Measurements from ENCODE around the gene DHRS7.
"Not testable (repeated sequence)": the region's sequence is repeated elsewhere in the genome, so short reads cannot be mapped to it uniquely, and the experiment has no call there.

The DHRS7 gene

DNA sequence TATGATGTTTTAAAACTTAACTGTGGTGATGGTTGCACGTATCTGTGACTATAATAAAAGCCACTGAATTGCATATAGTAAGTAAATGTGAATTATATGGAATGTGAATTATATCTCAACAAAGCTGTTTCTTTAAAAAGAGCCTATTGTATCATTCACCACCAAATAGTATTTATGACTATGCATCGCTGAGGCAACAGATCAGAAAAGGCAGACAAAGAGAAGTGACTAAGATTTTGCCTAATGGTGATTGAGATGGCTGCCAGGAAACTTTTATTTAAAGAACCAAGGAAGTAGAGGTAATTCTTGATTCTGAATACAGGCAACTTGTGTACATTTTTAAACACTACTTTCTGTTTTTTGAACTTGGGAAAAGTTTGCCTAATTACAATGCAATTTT is 31.7 kb downstream of the DHRS7 start:
- DNase-seq (ENCODE audit: low read depth): no peak

DNA sequence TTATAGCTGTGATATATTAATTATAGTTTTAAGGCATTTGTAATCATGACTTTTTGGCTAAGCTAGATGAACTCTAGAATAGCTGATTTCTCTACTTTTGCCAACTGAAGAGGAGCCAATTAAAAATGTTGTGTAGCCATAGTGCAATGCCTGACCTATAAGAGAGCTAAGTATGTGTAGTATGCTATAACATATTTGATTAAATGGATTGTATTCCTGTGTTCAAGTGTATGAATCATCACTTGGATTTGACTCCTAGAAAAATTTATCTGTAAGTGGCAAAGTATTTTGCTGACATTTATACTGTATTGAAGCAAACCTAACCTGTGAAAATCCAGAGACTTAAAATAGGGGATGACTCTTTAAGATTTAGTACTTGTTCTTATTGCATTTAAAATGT is 39.3 kb downstream of the DHRS7 start:
- DNase-seq (ENCODE audit: low read depth): no peak

GRCh38 chr14:60116181-60116580 is 49.0 kb downstream of the DHRS7 start:
- DNase-seq (ENCODE audit: low read depth): no peak

GRCh38 chr14:60114881-60115280 is 50.3 kb downstream of the DHRS7 start:
- no peak for DNase-seq (ENCODE audit: low read depth)

- DNase-seq (ENCODE audit: low read depth): no peak
Observed at GRCh38 chr14:60111732-60112131, 53.5 kb downstream of the DHRS7 start.

DNA sequence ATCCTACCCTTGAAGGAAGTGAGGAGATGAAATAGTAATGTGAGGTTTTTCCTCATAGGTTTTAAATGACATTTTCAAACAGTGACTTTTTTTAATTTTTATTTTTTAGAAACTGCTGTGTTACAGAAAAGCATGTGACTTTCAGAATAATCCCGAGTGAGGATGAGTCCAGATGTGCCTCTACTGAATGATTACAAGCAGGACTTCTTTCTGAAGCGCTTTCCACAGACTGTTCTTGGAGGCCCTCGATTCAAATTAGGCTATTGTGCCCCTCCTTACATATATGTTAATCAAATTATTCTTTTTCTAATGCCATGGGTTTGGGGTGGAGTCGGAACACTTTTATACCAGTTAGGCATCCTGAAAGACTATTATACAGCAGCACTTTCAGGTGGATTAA is 57.7 kb downstream of the DHRS7 start:
- no peak for DNase-seq (ENCODE audit: low read depth)

DNA sequence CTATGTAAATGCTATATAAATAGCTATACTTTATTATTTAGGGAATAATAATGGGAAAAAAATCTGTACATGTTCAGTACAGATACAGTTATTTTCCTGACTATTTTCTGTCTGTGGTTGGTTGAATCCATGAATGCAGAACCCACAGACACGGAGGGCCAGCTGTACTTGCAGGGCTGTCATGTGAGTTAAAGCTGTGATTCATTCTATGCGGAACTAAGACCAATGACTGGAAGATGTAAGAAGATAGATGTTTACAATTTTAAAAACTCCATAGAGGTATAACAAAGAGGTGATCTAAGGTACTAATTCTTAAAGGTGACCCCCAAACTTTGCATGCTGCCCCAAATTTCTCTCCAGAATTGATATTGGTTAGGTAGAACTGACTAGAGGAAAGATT is 58.9 kb downstream of the DHRS7 start:
- no peak for DNase-seq (ENCODE audit: low read depth)

DNA sequence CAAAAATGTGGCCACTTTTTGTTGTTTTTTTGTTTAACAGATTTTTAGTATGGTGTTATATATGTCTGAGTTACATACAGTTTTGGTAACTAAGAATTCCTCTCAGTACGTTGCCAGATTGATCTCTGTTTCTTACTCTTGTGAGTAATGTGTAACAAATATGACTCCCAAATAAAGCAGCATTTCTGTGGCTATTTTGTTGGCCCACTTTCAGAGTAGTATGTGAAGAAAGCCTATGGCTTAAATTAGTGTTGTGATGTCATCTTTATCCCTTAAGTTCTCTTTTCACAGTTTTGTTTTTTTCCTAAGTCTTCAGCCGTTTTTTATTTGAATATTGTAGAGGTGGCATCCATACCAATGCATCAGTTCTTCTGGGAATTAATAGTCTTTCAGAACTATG is 62.8 kb downstream of the DHRS7 start:
- peak; percentile 27 for DNase-seq (ENCODE audit: low read depth)

DNA sequence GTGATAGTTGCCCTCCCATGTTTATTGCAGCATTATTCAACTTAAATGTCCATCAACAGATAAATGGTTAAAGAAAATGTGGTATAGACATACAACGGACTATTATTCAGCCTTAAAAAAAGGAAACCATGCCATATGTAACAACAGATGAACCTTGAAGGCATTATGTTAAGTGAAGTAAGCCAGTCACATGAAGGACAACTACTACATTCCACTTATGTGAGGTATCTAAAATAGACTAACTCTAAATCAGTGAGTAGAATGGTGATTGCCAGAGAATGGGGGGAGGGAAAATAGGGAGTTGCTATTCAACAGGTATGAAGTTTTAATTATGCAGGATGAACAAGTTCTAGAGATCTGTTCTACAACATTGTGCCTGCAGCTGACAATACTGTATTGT is 63.4 kb downstream of the DHRS7 start:
- no peak for DNase-seq (ENCODE audit: low read depth)

DNA sequence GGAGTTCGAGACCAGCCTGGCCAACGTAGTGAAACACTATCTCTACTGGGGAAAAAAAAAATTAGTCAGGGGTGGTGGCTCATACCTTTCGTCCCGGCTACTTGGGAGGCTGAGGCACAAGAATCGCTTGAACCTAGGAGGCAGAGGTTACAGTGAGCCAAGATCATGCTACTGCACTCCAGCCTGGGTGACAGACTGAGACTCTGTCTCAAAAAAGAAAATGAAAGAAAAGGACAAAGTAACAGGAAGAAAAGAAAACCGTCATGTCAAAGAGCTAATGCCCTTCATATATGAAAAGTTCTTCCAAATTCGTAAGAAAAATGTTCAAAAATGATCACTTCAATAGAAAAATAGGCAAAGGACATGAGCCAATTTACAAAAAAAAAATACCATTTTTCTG is 65.3 kb downstream of the DHRS7 start:
- DNase-seq (ENCODE audit: low read depth): not testable (repeated sequence)

DNA sequence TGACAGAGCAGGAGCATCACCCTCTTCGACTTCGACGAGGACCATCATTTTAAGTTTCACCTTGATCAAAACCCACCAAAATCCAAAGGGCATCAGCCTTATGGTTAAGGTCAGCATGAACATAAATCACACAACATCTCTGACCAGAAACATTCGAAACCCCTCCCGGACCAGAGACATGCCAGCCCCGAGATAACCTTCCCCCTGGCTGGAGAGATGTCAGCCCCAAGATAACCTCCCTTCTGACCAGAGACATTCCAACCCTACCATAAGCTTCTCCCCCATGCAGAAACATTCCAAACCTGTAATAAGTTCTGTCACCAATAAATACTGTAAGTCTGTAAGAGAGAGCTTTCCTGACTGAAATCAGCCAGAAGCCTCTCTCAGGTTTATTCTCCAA is 67.2 kb downstream of the DHRS7 start:
- DNase-seq (ENCODE audit: low read depth): no peak

DNA sequence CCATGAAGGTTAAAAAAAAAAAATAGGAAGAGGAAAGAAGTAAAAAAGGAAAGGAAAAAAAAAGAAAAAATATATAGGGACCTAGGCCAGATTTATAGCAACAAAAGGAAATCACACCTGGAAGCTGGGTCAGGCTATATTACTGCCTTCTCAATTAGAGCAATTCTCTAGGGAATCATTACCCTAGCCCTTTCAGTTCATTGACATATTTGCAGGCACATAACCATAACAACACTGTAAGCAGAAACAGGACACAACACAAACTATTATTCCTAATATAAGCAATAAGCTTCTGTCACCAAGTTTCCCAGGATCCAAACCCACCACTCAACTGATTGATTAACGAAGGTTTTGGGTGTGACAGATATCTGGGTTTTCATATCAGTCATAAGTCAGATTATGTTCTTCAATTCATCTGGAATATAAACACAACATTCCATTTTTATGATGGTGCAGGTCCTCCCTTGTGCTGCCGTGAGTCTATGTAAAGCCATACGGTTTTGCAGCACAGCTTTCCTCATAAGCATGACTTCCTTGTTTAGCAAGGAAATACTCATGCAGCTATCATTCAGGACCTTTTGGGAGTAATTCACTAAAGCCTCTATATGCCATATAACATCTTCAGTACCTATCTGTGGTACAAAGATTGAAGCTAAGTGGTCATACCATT is 69.3 kb downstream of the DHRS7 start:
- DNase-seq (ENCODE audit: low read depth): peak; percentile 50

GRCh38 chr14:60095231-60095630 is 70.0 kb downstream of the DHRS7 start:
- DNase-seq (ENCODE audit: low read depth): no peak

- peak; percentile 67 for DNase-seq (ENCODE audit: low read depth)
Observed at GRCh38 chr14:60094306-60094897, 70.8 kb downstream of the DHRS7 start.

Measured in HS-27A (cell line).